T-helper 1 cell treated with Interleukin-12 subunit alpha and Interleukin-12 subunit beta and Interleukin-4 antibody, amounts not matched to agents 30 μg/mL and 1 μg/mL, for 36 hours (primary cell): Measurements from ENCODE around the gene SRSF7.
"Not testable (repeated sequence)": the region's sequence is repeated elsewhere in the genome, so short reads cannot be mapped to it uniquely, and the experiment has no call there.

Source experiments
- H3K27ac Mint-ChIP-seq: one replicate; pipeline ENCODE4 v1.8.0; 2021; ENCODE audit warnings: mild to moderate bottlenecking, mixed read lengths
- H3K27me3 Mint-ChIP-seq: one replicate; pipeline ENCODE4 v1.8.0; 2021; ENCODE audit warnings: low read depth, mixed read lengths
- H3K36me3 Mint-ChIP-seq: one replicate; pipeline ENCODE4 v1.8.0; 2021; ENCODE audit warnings: low read depth, mixed read lengths
- H3K4me1 Mint-ChIP-seq: one replicate; pipeline ENCODE4 v1.8.0; 2021; ENCODE audit warnings: low read depth, mixed read lengths
- H3K4me3 Mint-ChIP-seq: one replicate; pipeline ENCODE4 v1.8.0; 2021; ENCODE audit warnings: mild to moderate bottlenecking, moderate library complexity, mixed read lengths
- H3K9me3 Mint-ChIP-seq: one replicate; pipeline ENCODE4 v1.8.0; 2021; ENCODE audit warnings: mixed read lengths

The SRSF7 gene

DNA sequence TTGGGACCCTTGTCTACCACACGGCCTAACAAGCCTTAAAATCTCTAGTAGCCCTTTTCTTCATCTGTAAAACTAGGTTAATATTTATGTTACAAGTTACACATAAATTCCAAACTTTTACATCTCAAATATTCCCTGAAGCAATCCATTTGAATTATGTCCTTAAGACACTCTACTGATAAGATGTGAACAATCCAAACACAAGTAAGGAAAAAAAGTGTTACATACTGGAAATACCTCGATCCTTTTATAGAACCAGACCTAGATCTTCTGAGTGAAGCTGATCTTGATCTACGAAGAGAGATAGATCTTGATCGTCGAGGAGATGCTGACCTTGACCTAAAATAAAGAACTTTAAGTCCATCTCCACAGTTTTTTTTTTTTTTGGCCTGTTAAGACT, 3.3 kb downstream of the SRSF7 start:
- peaks cover 64% of the 10 kb centered on the region for H3K4me1 Mint-ChIP-seq
- no peaks in the 10 kb centered on the region for H3K9me3 Mint-ChIP-seq
- H3K27ac Mint-ChIP-seq: peak overlapping the region; percentile 63
- H3K4me3 Mint-ChIP-seq: peak overlapping the region; percentile 70
- peaks cover 69% of the 10 kb centered on the region for H3K36me3 Mint-ChIP-seq
- peaks cover 3% of the 10 kb centered on the region for H3K27me3 Mint-ChIP-seq

DNA sequence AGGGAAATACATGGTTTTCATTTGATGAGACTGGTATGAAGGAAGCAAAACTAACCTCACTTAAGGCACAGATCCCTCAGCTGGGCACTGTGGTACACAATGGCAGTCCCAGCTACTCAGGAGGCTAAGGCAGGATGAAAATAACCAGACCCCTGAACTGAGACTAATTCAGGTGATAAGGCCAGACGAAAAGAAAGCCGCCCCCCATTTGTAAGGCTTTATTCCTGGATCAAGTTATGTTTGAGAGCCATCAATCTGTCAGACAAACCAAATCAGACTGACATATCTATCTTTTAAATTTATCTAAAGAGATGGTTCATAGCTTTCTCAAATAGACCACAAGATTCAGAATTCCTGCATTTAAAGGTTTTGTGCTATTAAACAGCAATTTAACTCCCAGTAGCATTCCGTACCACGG, 4.1 kb downstream of the SRSF7 start:
- Mint-ChIP-seq H3K27ac (peak overlapping the region; percentile 50), H3K4me1 (peaks cover 59% of the 10 kb centered on the region), H3K9me3 (no peaks in the 10 kb centered on the region), H3K27me3 (peaks cover 3% of the 10 kb centered on the region), H3K4me3 (peak overlapping the region; percentile 70), H3K36me3 (peaks cover 69% of the 10 kb centered on the region)

DNA sequence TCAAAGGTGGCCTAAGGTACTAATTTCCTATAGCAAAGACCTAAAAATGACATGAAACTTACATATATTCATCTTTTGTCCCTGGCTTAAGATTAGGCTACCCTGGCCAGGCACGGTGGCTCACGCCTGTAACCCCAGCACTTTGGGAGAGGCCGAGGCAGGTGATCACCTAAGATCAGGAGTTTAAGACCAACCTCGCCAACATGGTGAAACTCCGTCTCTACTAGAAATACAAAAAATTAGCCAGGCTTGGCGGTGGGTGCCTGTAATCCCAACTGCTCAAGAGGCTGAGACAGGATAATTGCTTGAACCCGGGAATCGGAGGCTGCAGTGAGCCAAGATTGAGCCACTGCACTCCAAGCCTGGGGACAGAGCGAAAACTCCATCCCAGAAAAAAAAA, 5.9 kb downstream of the SRSF7 start:
- Mint-ChIP-seq H3K4me1 (peaks cover 51% of the 10 kb centered on the region), H3K27me3 (no peaks in the 10 kb centered on the region), H3K4me3 (no peak overlapping the region), H3K27ac (no peak overlapping the region), H3K36me3 (peaks cover 66% of the 10 kb centered on the region), H3K9me3 (no peaks in the 10 kb centered on the region)

DNA sequence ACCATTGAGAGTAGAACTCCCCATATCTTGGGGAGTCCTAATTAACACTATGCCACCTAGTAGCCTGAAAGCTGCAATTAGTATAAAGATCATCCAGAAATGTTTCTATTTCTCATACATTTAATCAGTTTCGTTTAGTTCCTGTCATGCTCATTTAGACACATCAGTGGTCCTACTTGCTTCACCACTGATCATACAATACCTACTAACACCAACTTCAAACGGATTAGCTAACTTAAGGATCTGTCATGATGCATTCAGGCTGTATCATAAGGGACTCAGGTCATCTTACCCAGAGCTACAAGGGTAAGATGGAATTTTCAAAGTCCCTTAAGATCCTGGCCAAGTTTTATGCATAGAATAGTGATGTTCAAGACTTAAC, 6.8 kb downstream of the SRSF7 start:
- H3K27me3 Mint-ChIP-seq: no peaks in the 10 kb centered on the region
- no peak overlapping the region for H3K27ac Mint-ChIP-seq
- peaks cover 45% of the 10 kb centered on the region for H3K4me1 Mint-ChIP-seq
- no peaks in the 10 kb centered on the region for H3K9me3 Mint-ChIP-seq
- H3K36me3 Mint-ChIP-seq: peaks cover 60% of the 10 kb centered on the region
- H3K4me3 Mint-ChIP-seq: no peak overlapping the region

DNA sequence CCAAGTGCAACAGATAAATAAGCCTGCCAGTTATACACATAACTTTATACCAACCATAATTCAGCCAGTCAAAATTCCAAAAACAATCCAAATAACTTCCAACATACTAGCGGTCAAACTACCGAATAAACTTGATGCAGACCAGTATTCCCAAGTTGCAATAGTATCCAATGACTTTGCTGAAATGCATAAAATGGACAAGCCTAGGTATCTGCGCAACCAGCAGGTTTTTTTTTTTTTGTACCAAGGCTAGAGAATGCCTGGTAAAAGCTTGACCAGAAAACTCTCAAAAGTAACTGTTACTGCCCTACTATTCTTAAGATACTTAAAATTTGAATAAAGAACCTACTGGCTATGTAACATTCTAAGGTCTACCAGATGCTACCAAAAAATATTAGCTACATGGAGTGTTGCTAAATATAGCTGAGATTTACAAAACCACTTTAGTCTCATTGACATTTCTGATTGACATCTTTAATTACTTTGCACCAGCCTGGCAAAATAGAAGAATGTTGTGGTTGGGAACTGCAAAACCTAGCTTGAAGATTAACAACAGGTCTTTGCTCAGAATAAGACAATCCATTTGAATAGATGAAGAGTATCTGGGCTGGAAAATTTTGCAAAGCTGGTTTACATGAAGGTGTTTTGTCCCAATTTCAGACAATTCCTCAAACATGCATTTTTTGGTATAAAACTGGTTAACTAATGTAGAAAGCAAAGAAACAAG, 7.3 kb downstream of the SRSF7 start:
- H3K4me3 Mint-ChIP-seq: no peak overlapping the region
- no peak overlapping the region for H3K27ac Mint-ChIP-seq
- H3K36me3 Mint-ChIP-seq: peaks cover 58% of the 10 kb centered on the region

DNA sequence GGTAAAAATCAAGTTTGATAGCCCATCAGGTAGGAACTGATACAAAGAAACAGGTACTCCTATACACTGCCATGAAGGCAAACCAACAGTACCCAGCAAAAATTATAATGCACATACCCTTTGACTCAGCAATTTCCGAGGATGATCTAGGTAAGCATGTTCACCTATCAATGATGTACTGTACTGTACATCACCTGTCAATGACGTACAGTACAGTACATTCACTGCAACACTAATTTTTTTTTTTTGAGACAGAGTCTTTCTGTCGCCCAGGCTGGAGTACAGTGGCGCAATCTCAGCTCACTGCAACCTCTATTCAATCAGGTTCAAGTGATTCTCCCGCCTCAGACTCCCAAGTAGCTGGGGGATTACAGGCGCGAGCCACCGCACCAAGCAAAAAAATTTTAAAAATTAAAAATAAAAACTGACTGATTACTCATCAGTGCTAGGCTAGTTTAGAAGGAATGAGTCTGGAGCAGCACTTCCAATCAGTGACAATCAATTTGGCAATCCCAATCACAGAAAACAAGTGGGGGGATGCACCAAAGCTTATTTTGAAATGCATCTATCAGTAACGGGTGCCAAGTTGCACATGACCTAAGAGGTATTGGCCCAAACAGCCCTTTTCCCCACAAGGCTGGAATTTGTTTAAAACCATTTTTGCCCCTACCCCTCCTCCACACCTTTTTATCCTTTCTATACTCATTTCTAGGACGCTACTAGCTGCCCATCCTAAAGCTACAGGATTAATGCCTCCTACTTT, 8.2 kb downstream of the SRSF7 start:
- H3K27ac Mint-ChIP-seq: no peak overlapping the region
- no peaks in the 10 kb centered on the region for H3K9me3 Mint-ChIP-seq
- peaks cover 32% of the 10 kb centered on the region for H3K4me1 Mint-ChIP-seq
- H3K4me3 Mint-ChIP-seq: no peak overlapping the region
- no peaks in the 10 kb centered on the region for H3K27me3 Mint-ChIP-seq
- H3K36me3 Mint-ChIP-seq: peaks cover 52% of the 10 kb centered on the region

More for the DNA sequence above, 7.3 kb downstream of the SRSF7 start:
- H3K27me3 Mint-ChIP-seq: no peaks in the 10 kb centered on the region
- no peaks in the 10 kb centered on the region for H3K9me3 Mint-ChIP-seq
- peaks cover 40% of the 10 kb centered on the region for H3K4me1 Mint-ChIP-seq

DNA sequence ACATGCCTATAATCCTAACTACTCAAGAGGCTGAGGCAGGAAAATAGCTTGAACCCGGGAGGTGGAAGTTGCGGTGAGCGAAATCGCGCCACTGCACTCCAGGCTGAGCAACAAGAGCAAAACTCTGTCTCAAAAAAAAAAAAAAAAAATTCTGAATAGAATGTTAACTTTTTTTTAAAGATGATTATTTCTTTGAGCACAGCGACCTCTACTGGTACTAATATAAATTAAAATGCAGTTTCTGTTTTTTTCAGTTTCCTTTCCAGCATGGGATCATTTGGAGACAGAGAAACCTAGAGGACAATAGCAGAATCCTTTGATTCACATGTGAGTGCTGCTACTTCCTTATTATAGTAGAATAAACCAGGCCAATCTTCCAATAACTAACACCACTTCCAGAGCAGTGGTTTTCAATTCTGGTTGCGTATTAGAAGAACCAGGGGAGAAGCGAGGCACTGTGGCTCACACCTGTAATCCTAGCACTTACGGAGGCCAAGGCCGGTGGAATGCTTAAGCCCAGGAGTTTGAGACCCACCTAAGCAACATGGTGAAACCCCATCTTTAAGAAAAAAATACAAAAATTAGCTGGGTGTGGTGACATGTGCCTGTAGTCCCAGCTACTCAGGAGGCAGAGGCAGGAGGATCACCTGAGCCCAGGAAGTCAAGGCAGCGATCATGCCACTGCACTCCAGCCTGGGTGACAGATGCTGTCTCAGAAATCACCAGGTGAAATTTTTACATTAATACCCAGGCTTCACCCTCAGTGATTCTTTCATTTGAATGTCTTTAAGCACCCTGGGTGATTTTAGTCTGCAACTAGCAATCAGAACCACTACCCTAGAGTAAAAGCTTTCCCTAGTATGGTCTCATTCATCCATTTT, 10.1 kb downstream of the SRSF7 start:
- Mint-ChIP-seq H3K9me3 (no peaks in the 10 kb centered on the region), H3K36me3 (peaks cover 36% of the 10 kb centered on the region), H3K4me3 (no peak overlapping the region), H3K27ac (peak overlapping the region; percentile 59), H3K4me1 (peaks cover 14% of the 10 kb centered on the region), H3K27me3 (no peaks in the 10 kb centered on the region)

DNA sequence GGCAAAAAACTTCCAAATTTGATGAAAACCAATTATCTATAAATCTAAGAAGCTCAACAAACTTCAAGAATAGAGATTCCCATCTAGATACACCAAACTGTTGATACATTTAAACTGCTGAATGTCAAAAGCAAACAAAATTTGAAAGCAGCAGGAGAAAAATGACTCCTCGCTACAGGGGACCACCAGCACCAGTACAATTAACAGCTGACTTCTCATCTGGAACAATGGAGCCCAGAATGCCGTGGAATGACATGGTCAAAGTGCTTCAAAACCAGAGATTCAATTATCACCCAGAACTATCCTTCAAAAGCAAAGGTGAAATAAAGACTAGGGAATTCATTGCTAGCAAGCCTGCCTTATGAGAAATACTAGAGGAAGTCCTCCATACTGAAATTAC, 11.6 kb downstream of the SRSF7 start:
- Mint-ChIP-seq H3K4me1 (peaks cover 7% of the 10 kb centered on the region), H3K27me3 (no peaks in the 10 kb centered on the region), H3K9me3 (no peaks in the 10 kb centered on the region), H3K27ac (no peak overlapping the region), H3K36me3 (peaks cover 32% of the 10 kb centered on the region), H3K4me3 (no peak overlapping the region)

DNA sequence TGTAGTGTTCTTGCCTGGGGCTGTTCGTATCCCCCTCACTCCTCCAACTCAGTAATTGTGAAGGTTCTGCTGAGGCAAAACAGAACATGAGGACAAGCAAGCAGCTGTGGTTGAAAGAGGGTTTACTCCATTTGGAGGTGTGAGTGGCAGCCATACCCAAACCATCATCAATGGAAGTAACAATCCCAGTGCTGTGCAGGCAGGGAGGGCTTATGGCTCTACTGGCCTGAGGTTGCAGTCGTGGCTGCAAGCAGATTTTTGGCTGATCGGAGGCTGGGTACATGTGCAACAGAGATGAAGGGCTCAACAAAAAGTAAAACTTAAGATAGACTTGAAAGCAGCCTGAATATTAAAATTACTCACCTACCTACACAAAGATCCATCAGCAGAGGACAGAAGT, 13.2 kb downstream of the SRSF7 start:
- Mint-ChIP-seq H3K36me3 (peaks cover 31% of the 10 kb centered on the region), H3K9me3 (no peaks in the 10 kb centered on the region), H3K4me1 (no peaks in the 10 kb centered on the region)

DNA sequence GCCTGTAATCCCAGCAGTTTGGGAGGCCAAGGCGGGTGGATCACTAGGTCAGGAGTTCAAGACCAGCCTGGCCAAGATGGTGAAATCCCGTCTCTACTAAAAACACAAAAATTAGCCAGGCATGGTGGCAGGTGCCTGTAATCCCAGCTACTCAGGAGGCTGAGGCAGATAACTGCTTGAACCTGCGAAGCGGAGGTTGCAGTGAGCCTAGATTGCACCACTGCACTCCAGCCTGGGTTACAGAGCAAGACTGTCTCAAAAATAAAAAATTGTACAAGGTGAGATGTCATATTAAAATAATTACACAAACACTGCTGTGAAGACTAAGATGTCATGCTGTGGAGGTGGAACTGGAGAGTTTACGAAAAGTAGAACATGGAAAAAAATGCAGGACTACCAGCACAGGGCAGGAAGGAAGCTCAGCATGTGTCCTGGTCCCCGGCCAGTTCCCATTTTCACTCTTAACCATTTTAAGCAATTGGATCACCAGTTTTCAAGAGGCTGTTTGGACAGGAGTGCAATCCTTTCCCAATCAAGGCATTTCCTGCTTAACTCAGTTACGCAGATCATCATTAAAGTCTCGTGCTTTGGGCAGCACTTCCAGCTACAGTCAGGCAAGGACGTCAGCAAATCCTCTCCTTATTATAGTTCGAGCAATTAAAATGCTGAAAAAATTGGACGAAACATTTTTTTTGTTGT, 14.0 kb downstream of the SRSF7 start:
- H3K36me3 Mint-ChIP-seq: peaks cover 31% of the 10 kb centered on the region
- H3K4me1 Mint-ChIP-seq, H3K9me3 Mint-ChIP-seq, H3K4me3 Mint-ChIP-seq, H3K27me3 Mint-ChIP-seq, H3K27ac Mint-ChIP-seq: not testable (repeated sequence)

More for the DNA sequence above, 13.2 kb downstream of the SRSF7 start:
- Mint-ChIP-seq H3K27me3 (no peaks in the 10 kb centered on the region), H3K27ac (peak overlapping the region; percentile 36), H3K4me3 (no peak overlapping the region)

DNA sequence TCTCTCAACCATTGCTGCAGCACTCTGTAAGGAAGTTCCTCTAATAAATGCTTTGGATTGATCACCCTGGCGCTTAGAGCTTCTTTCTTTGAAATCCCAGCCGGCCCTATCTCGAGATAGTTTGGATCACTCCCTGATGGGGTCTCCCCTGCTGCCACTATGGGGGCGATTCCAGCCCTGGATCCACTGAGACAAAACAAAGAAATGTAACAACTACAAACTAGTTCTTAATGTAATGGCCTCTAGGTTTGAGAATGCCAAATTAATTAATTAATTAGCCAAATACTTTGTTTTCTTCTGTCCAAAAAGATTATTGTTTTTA, 15.2 kb downstream of the SRSF7 start:
- Mint-ChIP-seq H3K36me3 (peaks cover 34% of the 10 kb centered on the region), H3K4me1 (no peaks in the 10 kb centered on the region), H3K4me3 (no peak overlapping the region), H3K27ac (peak overlapping the region; percentile 57), H3K9me3 (no peaks in the 10 kb centered on the region), H3K27me3 (no peaks in the 10 kb centered on the region)

DNA sequence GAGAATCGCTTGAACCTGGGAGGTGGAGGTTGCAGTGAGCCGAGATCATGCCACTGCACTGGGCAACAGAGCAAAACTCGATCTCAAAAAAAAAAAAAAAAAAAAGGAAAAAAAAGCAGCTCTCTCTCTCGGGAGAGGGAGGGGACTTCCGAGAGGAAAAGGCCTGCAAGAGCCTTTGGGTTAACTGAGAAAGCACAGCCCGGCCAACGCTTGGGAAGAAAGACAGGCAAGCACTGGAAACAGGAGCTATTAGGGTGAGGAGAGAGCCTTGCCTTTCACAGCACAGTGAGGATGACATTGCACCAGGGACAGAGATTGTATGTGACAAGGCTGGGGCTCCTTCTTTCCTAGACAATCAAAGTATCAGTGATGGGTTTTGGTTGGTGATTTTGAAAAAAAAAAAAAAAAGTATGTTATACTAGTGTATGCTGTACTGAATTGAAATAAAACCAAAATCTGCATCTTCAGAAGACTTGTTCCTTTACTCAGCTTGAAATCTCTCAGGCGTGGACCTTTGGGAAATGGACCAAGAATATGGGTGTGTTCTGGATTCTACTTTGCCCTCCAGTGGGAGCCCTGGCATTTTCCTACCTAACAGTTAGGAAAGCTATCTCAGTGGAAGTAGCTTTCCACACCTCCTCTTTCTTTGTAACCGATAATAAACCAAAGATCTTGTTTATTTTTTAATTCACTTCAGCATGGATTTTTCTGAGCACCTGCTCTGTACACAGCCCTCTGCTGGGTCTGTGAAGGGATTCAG, 16.7 kb downstream of the SRSF7 start:
- no peak overlapping the region for H3K27ac Mint-ChIP-seq
- H3K27me3 Mint-ChIP-seq: no peaks in the 10 kb centered on the region
- no peak overlapping the region for H3K4me3 Mint-ChIP-seq
- no peaks in the 10 kb centered on the region for H3K9me3 Mint-ChIP-seq
- peaks cover 37% of the 10 kb centered on the region for H3K36me3 Mint-ChIP-seq
- no peaks in the 10 kb centered on the region for H3K4me1 Mint-ChIP-seq

DNA sequence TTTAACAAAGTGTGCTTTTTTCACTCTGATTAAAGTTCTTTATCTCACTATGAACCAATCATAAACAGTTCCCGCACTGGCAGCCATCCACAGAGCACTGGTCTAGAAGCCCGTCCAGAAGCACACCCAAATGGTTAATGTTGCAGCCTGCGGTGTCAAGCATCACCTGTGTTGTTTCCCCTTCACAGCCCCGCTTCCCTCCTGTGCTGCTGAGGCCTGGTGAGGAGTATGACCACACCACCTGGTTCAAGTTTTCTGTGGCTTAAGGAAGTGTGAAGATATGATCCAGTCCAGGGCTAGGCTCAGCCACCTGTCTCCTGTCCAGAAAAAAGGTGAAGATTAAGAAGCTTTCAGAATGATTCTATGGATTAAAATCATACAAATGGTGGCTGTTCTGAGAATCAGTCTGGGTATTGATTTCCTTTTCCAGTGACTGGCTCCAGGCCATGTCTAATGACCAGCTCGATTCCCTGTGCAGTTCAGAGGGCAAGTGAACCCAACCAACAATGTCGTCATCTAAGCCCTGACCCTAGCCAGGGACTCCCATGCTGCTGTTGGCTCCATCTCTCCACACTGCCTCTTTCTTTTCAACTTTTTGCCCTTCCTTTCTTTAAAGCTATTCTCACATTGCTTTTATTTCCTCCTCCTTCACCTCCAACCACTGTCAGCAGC, 17.7 kb downstream of the SRSF7 start:
- no peaks in the 10 kb centered on the region for H3K9me3 Mint-ChIP-seq
- no peaks in the 10 kb centered on the region for H3K27me3 Mint-ChIP-seq
- H3K27ac Mint-ChIP-seq: no peak overlapping the region
- H3K4me3 Mint-ChIP-seq: no peak overlapping the region
- H3K36me3 Mint-ChIP-seq: peaks cover 34% of the 10 kb centered on the region
- no peaks in the 10 kb centered on the region for H3K4me1 Mint-ChIP-seq
